Left colon (tissue), 2 donors: ENCODE measurements around the gene NMNAT3. TPM values are rescaled to one million over a fixed set of nuclear protein-coding genes. Genes with fewer than 3 reads are reported as not detected.
A peak's percentile ranks its signal among the peaks of the same experiment; 100 is the strongest.

Experiments
- ATAC-seq: fragments of 200-7000 bp; cut with Tn5 transposase; one replicate; pipeline ENCODE4 v1.9.1; 2020; ENCODE audit warnings: mild to moderate bottlenecking, moderate library complexity
- DNase-seq, 2 donors: peaks; one replicate each; pipeline ENCODE4 v3.0.0-alpha.2; 2020
- intact Hi-C, 2 donors: fragments of 100-400 bp; cut with DNase I in 1 of 2; cut with micrococcal nuclease in 1 of 2; formaldehyde crosslinking; loops; one replicate each; pipeline versions ENCODE4 v1.11.2 to v1.14.0; 2022; cut with DNase I, micrococcal nuclease
- total RNA-seq, 2 donors: library from RNA; stranded (reverse); fragmentation: NEBNext Ultra II Directional; extraction: Animal tissue kit (Norgen Biotek cat#: 25700); gene quantifications; one replicate each; pipeline ENCODE4 v1.2.1, GENCODE V29; 2021
- donor health status: DM: no; HTN: no; CAD: no.
- donor health status: DM: yes; HTN: yes; CAD: no.

Gene NMNAT3
- total RNA-seq, 2 donors from 2014 or later: 6.2 to 8.7 TPM

DNA sequence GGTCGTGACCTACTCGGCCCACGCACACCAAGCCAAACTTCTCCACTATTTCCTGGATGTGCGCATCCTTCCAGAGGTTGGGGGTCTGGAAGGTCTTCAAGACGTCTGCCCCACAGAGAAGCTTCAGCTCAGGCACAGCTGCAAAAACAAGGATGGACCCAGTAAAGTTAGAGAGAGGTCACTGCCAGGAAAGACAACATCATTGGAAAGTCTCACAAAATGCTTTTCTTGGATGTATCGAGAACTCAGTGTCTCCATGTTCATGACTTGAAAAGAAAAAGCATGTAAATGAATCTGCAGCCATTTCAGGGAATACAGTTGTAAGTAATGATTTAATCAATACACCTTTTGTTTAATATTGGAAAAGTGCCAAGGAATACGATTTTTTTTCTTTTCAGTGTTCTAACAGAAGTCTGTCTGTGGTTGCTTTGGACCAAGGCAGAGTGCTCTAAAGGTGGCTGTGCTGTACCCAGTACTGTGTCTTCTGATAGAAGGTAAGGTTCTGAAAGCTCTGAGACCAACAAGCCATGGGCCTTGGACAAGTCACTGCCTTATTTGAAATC, 116.4 kb downstream of the NMNAT3 start:
- intact Hi-C loops: loop anchor here in 1 of 2 donors (5.0 kb wide), 1 partner anchor 134 kb away; no protein-coding TSS in a partner anchor
- ATAC-seq (no peak), DNase-seq (no peak)

DNA sequence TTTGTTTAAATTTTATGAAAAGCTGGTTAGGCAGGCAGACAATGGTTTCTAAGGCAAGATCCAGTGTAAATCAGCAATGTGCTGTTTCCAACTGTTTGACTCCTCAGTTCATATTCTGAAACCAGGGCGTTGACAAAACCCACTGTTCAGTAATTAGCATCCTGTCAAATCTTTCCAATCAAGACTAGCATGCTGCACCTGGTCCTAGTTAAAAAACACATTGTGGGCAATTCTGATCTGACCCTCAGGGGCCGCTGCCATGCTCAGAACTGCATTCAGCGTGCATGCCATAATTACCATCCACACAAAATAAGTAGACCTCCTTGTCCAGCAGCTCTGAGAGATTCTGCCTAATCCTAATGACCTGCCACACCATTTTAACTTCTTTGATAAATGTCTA, 117.4 kb downstream of the NMNAT3 start:
- DNase-seq (no peak), ATAC-seq (no peak)
- intact Hi-C loops: loop anchor here in 1 of 2 donors (5.0 kb wide), 1 partner anchor 133 kb away; no protein-coding TSS in a partner anchor

DNA sequence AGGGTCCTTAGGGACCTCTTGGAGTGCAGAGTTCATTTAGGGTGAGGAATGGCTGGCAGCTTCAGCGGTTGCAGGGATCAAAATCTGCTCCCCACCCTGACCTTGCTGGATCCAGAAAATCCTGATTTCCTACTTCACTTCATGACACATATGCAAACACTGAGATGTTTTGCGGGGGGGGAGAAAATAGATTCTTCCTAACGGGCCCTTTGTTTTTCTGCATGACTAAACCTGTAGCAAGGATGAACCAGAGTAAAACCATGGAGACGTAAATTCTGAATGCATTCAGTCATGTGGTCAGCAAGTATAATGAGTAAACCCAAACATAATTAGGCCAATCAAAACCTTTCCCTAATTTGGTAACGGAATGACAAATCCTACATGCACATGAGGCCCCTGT, 118.2 kb downstream of the NMNAT3 start:
- intact Hi-C loops: no loop called here
- DNase-seq: no peak
- ATAC-seq: no peak

DNA sequence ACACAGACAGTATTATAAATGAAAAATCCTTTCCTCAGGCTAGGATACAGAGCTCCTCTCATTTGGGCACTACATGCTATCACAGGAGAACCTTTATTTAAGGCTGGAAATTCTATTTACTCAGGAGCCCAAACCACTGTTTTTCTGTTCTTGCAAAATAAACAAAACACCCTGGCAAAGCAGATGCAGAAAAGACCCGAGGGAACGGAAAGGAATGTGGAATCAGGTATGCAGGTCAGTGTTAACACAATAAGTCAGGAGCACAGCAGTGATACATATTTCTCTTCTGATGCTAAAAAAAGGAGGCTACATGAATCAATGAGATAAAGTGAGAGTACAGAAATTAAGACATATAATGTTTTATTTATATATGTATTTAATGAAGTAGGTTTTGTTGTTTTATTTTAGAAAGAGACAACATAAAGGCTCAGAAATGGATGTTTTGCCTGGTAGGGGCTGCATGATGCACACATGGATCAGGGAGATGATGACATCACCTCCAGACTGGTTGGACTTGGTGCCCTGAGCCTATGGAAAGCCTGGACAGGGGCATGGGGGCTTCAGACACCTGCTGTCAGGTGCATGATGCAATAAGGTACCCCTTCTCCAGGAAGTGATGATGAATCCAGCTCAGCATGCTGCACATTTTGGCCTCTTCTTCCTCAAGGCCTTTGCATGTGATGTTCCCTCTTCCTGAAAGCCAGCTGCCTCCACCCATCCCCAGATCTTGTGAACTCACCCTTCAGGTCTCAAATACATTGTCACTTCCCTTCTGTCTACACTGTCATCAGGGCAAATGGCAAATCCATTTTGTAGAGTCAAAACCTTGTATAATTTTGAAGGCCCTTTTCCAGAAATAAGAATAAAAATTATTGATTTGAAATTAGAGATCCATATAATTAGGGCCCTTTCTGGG, 119.2 kb downstream of the NMNAT3 start:
- ATAC-seq (no peak), DNase-seq (no peak)
- intact Hi-C loops: no loop called here

DNA sequence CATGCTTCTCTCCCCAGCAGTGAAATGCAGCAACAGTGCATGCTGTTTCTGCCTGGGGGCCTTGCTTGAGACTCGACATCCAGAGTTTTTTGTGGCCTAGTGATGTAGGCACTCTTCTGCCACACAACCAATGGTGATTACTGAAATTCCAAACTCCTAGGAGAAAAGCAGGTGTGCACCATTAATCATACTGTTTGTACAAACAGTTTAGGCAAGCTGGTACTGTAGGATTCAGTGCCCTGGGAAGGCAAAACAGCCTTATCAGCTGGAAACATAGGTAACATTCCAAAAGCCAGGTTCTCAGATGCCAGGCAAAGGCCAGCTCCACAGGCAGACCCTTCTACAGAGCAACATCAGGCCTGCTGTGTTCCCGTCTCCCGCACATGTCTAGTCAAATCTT, 120.7 kb downstream of the NMNAT3 start:
- DNase-seq: no peak
- no peak for ATAC-seq
- intact Hi-C loops: no loop called here

DNA sequence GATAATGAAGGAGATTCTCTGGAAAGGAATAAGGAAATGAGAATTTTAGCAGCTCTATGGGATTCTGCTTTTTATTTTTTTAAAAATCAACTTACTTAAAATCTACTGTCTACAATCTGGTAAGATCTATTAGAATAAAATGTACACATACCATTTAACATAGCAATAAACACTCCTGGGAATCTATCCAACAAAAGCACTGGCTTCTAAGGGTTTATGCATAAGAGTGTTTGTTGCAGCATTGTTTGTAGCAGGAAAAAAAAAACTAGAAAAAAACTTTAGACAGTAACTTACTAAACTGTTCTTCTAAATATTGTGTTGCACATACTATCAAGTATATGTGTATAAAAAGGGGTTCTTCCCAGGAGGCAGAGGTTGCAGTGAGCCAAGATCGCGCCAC, 122.5 kb downstream of the NMNAT3 start:
- intact Hi-C loops: no loop called here
- no peak for DNase-seq
- no peak for ATAC-seq

GRCh38 chr3:139554628-139555027, 123.1 kb downstream of the NMNAT3 start:
- ATAC-seq: no peak
- intact Hi-C loops: no loop called here
- DNase-seq: no peak

DNA sequence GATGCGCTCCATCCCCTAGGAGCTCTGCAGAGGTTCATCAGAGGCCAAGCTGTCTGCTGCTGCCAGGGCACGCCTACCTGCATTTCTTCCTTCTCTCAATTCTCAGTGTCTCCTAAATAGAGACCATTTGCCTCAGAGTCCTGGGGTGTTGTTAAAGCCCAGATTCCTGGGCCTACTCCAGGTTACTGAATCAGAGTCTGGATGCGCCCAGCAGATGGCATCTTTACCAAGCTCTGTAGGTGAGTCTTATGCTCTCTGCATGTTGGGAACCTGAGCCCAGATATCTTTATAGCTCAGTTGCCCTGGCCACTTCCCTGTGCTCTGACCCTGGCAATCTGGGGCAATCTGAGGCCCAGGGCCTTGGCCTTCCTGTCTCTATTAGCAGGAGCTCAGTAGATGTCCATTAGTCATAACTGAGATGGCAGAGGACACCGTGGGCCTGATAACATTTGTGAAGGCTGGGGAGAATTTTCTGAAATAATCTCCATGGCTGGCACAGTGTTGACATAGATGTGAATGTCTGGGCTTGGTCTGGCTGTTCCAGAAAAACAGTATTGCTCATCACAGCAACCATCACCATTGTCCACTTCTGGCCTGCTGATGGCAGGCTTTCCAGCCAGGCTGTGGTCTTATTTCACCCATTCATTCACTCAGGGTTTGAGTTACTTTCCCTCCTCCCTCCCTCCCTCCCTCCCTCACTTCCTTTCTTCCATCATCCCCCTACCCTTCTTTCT, 125.0 kb downstream of the NMNAT3 start:
- ATAC-seq (no peak), DNase-seq (no peak)
- intact Hi-C loops: no loop called here

DNA sequence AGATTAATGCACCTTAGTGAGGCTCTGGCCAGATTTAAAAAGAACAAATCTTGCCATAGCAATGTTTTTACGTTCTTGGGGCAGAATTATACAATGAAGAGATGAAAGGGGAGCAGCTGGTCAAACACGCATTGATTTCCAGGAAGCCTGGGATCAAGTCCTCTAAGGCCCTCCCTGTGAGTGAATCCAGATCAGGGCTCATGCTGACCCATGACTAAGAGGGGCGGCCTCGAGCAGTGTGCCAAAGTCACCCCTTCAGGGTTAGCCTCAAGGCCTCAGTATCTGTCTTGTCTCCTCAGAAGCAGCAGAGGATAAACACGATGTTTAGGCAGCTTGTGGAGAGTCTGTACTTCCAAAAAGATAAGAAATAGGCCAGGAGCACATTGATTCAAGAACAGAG, 129.0 kb downstream of the NMNAT3 start:
- ATAC-seq: no peak
- intact Hi-C loops: no loop called here
- DNase-seq: no peak

- no peak for DNase-seq
- ATAC-seq: no peak
- intact Hi-C loops: no loop called here
Observed at GRCh38 chr3:139547666-139548065, 130.1 kb downstream of the NMNAT3 start.

GRCh38 chr3:139546772-139547171, 131.0 kb downstream of the NMNAT3 start:
- DNase-seq: no peak
- ATAC-seq: no peak
- intact Hi-C loops: no loop called here

GRCh38 chr3:139541532-139542288, 136.1 kb downstream of the NMNAT3 start:
- DNase-seq: no peak
- intact Hi-C loops: no loop called here
- ATAC-seq: no peak

- DNase-seq (no peak), ATAC-seq (no peak)
- intact Hi-C loops: no loop called here
Observed at GRCh38 chr3:139540651-139541531, 136.9 kb downstream of the NMNAT3 start.

GRCh38 chr3:139538733-139539132, 139.0 kb downstream of the NMNAT3 start:
- intact Hi-C loops: no loop called here
- DNase-seq (peak in 1 of 2 donors; percentile 40), ATAC-seq (no peak)

DNA sequence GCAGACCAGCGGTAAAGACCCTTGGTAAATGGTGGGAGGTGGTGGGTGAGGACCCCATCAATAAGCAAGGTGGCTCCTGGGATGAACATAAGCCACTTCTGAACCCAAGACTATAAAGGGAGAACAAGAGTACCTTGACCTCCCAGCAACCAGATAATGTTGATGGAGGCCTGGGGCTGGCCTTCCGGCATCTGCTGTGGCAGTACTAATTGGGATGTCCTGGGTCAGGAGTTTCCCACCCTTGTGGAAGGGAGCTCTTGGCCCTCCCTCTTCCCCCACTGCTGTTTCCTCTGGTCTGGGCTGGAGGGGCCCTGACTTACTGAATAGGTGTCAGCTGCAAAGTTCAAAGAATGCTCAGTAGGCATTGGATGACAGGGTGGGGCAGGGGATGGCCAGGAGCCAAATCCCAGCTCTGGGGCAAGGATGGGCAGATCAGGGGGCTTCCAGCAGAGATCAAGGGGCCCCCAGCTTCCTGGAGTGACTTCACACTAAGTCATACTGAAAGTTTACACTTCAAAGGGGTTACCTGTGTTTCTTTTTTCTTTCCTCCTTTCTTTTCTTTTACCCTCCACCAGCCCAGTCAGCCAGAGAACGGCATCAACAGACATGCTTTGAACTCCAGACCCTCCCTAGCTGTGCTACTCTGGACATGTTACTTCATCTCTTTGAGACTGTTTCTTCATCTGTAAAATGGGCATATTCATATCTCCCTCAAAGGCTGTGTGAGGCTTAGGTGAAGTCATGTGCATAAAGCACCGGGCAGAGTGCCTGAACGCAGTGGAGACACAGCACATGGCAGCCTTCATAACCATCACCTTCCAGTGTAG, 139.8 kb downstream of the NMNAT3 start:
- intact Hi-C loops: no loop called here
- ATAC-seq (no peak), DNase-seq (no peak)

GRCh38 chr3:139537361-139537760, 140.4 kb downstream of the NMNAT3 start:
- DNase-seq: no peak
- ATAC-seq: no peak
- intact Hi-C loops: no loop called here
